HCT116 (cell line): ENCODE data around the gene KBTBD8. TPM values are rescaled to one million over a fixed set of nuclear protein-coding genes. Genes with fewer than 3 reads are reported as not detected.

ENCODE experiments used
- ATAC-seq: fragments of 200-7000 bp; cut with Tn5 transposase; 2 replicates; pipeline ENCODE4 v1.9.1; 2020; ENCODE audit warnings: mild to moderate bottlenecking, moderate library complexity
- BruUV-seq: library from RNA; stranded (reverse); fragments of 400-500 nt; replicated peaks from 2 replicates; lab custom pipeline; 2021; lab: Mats Ljungman, UMichigan
- CTCF ChIA-PET: fragments of 300-600 bp; sonication (Branson Sonifier 250); formaldehyde crosslinking; loops from one replicate; lab custom pipeline; 2021; ENCODE audit warnings: antibody characterized with exemption; lab: Charles Lee
- POLR2A ChIA-PET: fragments of 300-600, 350-600 bp; sonication (Branson Sonifier 250); formaldehyde crosslinking; loops from one replicate; lab custom pipeline; 2021; ENCODE audit warnings: antibody characterized with exemption; lab: Charles Lee
- RAD21 ChIA-PET, 2 experiments: fragments of 300-600 bp; sonication (Branson Sonifier 250); formaldehyde crosslinking; loops; one replicate each; lab custom pipeline; 2023; ENCODE audit warnings: low total read pairs in 2 of 2; ENCODE audit not compliant: uncharacterized antibody in 2 of 2, unreplicated experiment in 2 of 2, low non-redundant PET in 1 of 2; lab: Charles Lee
- DNase-seq: peaks from one replicate; pipeline ENCODE4 v3.0.0-alpha.2; 2010; ENCODE audit warnings: low read depth, low spot score
- H2AFZ ChIP-seq: fragments of 200-600 bp; shearing (Covaris generic), sonication (generic); 2 replicates; pipeline ENCODE4 v1.6.1; 2017; ENCODE audit warnings: low read depth, mixed run types, mixed read lengths, antibody characterized with exemption, low read length; ENCODE audit not compliant: poor library complexity, severe bottlenecking
- H3K27ac ChIP-seq: 2 replicates; pipeline ENCODE4 v1.5.1; 2012; ENCODE audit warnings: low read depth, low read length
- H3K27me3 ChIP-seq: fragments of 200-600 bp; sonication (generic); 2 replicates; pipeline ENCODE4 v1.6.1; 2016; ENCODE audit warnings: mixed run types, low read length, mixed read lengths; ENCODE audit not compliant: insufficient read depth
- H3K36me3 ChIP-seq, 2 experiments: fragments of 200-500 bp in 1 of 2; fragments of 200-600 bp in 1 of 2; sonication (Bioruptor generic) in 1 of 2; sonication (generic) in 1 of 2; 2 replicates each; pipeline versions ENCODE4 v1.5.1 to v1.6.1; 2014 to 2016; ENCODE audit warnings: low read length in 2 of 2, inconsistent platforms in 1 of 2, mixed read lengths in 1 of 2, mixed run types in 1 of 2; ENCODE audit not compliant: insufficient read depth in 2 of 2, control insufficient read depth in 1 of 2
- H3K4me1 ChIP-seq, 2 experiments: fragments of 200-600 bp in 1 of 2; sonication (generic) in 1 of 2; 2 replicates each; pipeline versions ENCODE4 v1.5.1 to v1.6.1; 2012 to 2017; ENCODE audit warnings: low read length in 2 of 2, inconsistent platforms in 1 of 2, mild to moderate bottlenecking in 1 of 2, mixed read lengths in 1 of 2, mixed run types in 1 of 2, moderate library complexity in 1 of 2; ENCODE audit not compliant: insufficient read depth in 2 of 2, control insufficient read depth in 1 of 2
- H3K4me2 ChIP-seq: fragments of 200-600 bp; sonication (generic); 2 replicates; pipeline ENCODE4 v1.6.1; 2017; ENCODE audit warnings: mixed run types, low read length, mixed read lengths
- H3K4me3 ChIP-seq, 2 experiments: fragments of 200-600 bp in 1 of 2; sonication (generic) in 1 of 2; replicated peaks in 1 of 2; 2 replicates each; pipeline ENCODE4 v1.5.1; 2011 to 2016; ENCODE audit warnings: low read length in 2 of 2, control low read depth in 1 of 2, low read depth in 1 of 2, mild to moderate bottlenecking in 1 of 2, mixed read lengths in 1 of 2, mixed run types in 1 of 2
- H3K79me2 ChIP-seq: fragments of 200-600 bp; sonication (generic); 2 replicates; pipeline ENCODE4 v1.6.1; 2017; ENCODE audit warnings: mild to moderate bottlenecking, mixed run types, low read length, moderate library complexity, mixed read lengths; ENCODE audit not compliant: insufficient read depth
- H3K9ac ChIP-seq: fragments of 200-600 bp; sonication (generic); 2 replicates; pipeline ENCODE4 v1.6.1; 2016; ENCODE audit warnings: low read length, mixed read lengths
- H3K9me2 ChIP-seq: fragments of 200-600 bp; sonication (generic), shearing (Covaris generic); 2 replicates; pipeline ENCODE4 v1.6.1; 2017; ENCODE audit warnings: mixed run types, mild to moderate bottlenecking, moderate library complexity; ENCODE audit not compliant: insufficient read depth
- H3K9me3 ChIP-seq, 2 experiments: fragments of 200-500 bp in 1 of 2; fragments of 200-600 bp in 1 of 2; sonication (Bioruptor generic) in 1 of 2; sonication (generic) in 1 of 2; 2 replicates each; pipeline ENCODE4 v1.6.1; 2014 to 2017; ENCODE audit warnings: low read length in 2 of 2, mixed read lengths in 2 of 2, inconsistent platforms in 1 of 2, low read depth in 1 of 2, mild to moderate bottlenecking in 1 of 2, mixed run types in 1 of 2, moderate library complexity in 1 of 2; ENCODE audit not compliant: control insufficient read depth in 1 of 2, insufficient read depth in 1 of 2
- H4K20me1 ChIP-seq: fragments of 200-600 bp; sonication (generic), shearing (Covaris generic); 2 replicates; pipeline ENCODE4 v1.6.1; 2017; ENCODE audit warnings: mixed run types, mild to moderate bottlenecking, moderate library complexity; ENCODE audit not compliant: insufficient read depth
- CBX3 ChIP-seq: IDR thresholded peaks from 2 replicates; pipeline ENCODE4 v1.6.1; 2012; ENCODE audit warnings: low read depth
- CEBPB ChIP-seq: IDR thresholded peaks from 2 replicates; pipeline ENCODE4 v1.6.1; 2012; ENCODE audit warnings: low read depth
- EGR1 ChIP-seq: IDR thresholded peaks from 2 replicates; pipeline ENCODE4 v1.6.1; 2012; ENCODE audit warnings: low read depth
- ELF1 ChIP-seq: IDR thresholded peaks from 2 replicates; pipeline ENCODE4 v1.6.1; 2012; ENCODE audit warnings: low read depth, borderline replicate concordance
- EZH2 ChIP-seq: fragments of 200-600 bp; sonication (generic); IDR thresholded peaks from 2 replicates; pipeline ENCODE4 v1.6.1; 2017; ENCODE audit warnings: antibody characterized with exemption, mixed run types
- FOSL1 ChIP-seq: IDR thresholded peaks from 2 replicates; pipeline ENCODE4 v1.6.1; 2012; ENCODE audit warnings: low read depth
- JUND ChIP-seq: IDR thresholded peaks from 2 replicates; pipeline ENCODE4 v1.6.1; 2012
- POLR2AphosphoS5 ChIP-seq: IDR thresholded peaks from 2 replicates; pipeline ENCODE4 v1.6.1; 2011; ENCODE audit warnings: mild to moderate bottlenecking, low read depth, low read length, moderate library complexity
- RAD21 ChIP-seq: IDR thresholded peaks from 2 replicates; pipeline ENCODE4 v1.6.1; 2012; ENCODE audit warnings: low read depth, mild to moderate bottlenecking
- REST ChIP-seq: IDR thresholded peaks from 2 replicates; pipeline ENCODE4 v1.6.1; 2012; ENCODE audit warnings: low read depth
- SIN3A ChIP-seq: IDR thresholded peaks from 2 replicates; pipeline ENCODE4 v1.6.1; 2012; ENCODE audit warnings: low read depth
- SRF ChIP-seq: IDR thresholded peaks from 2 replicates; pipeline ENCODE4 v1.6.1; 2012; ENCODE audit warnings: low read depth
- TCF7L2 ChIP-seq: IDR thresholded peaks from 2 replicates; pipeline ENCODE4 v1.7.0; 2011; ENCODE audit warnings: borderline replicate concordance, inconsistent platforms; ENCODE audit not compliant: insufficient read depth, insufficient read length; ENCODE audit errors: extremely low read depth
- YY1 ChIP-seq: IDR thresholded peaks from 2 replicates; pipeline ENCODE4 v1.6.1; 2011; ENCODE audit warnings: low read length, low read depth, moderate library complexity, mild to moderate bottlenecking; ENCODE audit not compliant: insufficient replicate concordance; ENCODE audit errors: extremely low read depth
- ZBTB33 ChIP-seq: IDR thresholded peaks from 2 replicates; pipeline ENCODE4 v1.6.1; 2011; ENCODE audit warnings: mild to moderate bottlenecking, low read length, moderate library complexity; ENCODE audit not compliant: insufficient replicate concordance; ENCODE audit errors: extremely low read depth
- ZFX ChIP-seq: fragments of 450-650 bp; IDR thresholded peaks from 2 replicates; pipeline ENCODE4 v1.6.1; 2017
- ZNF274 ChIP-seq: fragments of 200-500 bp; sonication (Bioruptor generic); IDR thresholded peaks from 2 replicates; pipeline ENCODE4 v1.6.1; 2014; ENCODE audit warnings: mild to moderate bottlenecking, low read depth, low read length, inconsistent platforms
- intact Hi-C: fragments of 100-400 bp; cut with micrococcal nuclease; formaldehyde crosslinking; loops from 2 replicates; pipeline ENCODE4 v1.10.0; 2022
- total RNA-seq: library from RNA; stranded (reverse); gene quantifications from one replicate; pipeline ENCODE4 v1.2.1, GENCODE V29; 2021; ENCODE audit not compliant: unreplicated experiment

KBTBD8 gene
- total RNA-seq, 1 experiment from 2014 or later, result 1.4 TPM

GRCh38 chr3:66956742-66957141 lies 41.4 kb upstream of the KBTBD8 start:
- no TSS peak for BruUV-seq

More at GRCh38 chr3:66956742-66957141, 41.4 kb upstream of the KBTBD8 start:
- DNase-seq (no peak), ATAC-seq (no peak)
- ChIA-PET CTCF (interaction anchor here (1.3 kb wide), 1 partner anchor 15 kb away, joined by 4 read pairs; no protein-coding TSS in a partner anchor), POLR2A (no interaction called here), RAD21 (no interaction called here)
- Histone ChIP-seq H3K79me2 (no peaks in the 10 kb centered on the region), H3K36me3 (no peaks in the 10 kb centered on the region), H2AFZ (no peak overlapping the region), H3K9me2 (no peaks in the 10 kb centered on the region), H3K4me3 (no peak overlapping the region), H3K27me3 (peaks cover 80% of the 10 kb centered on the region), H3K9ac (no peak overlapping the region), H3K4me2 (no peak overlapping the region), H3K4me1 (no peaks in the 10 kb centered on the region), H4K20me1 (no peaks in the 10 kb centered on the region), H3K9me3 (no peaks in the 10 kb centered on the region), H3K27ac (no peak overlapping the region)
- intact Hi-C loops, result no loop called here
- TF ChIP-seq TCF7L2, result no peak
- TF ChIP-seq SRF, result no peak
- no peak for TF ChIP-seq ZNF274
- no peak for TF ChIP-seq EZH2
- TF ChIP-seq RAD21, result no peak
- TF ChIP-seq CBX3, result no peak
- TF ChIP-seq YY1, result no peak
- no peak for TF ChIP-seq POLR2AphosphoS5
- no peak for TF ChIP-seq SIN3A
- no peak for TF ChIP-seq REST
- TF ChIP-seq ZFX, result no peak
- no peak for TF ChIP-seq EGR1
- no peak for TF ChIP-seq CEBPB
- no peak for TF ChIP-seq FOSL1
- no peak for TF ChIP-seq ZBTB33
- TF ChIP-seq ELF1, result no peak
- no peak for TF ChIP-seq JUND
